Activated CD8-positive, alpha-beta memory T cell treated with anti-CD3 and anti-CD28 coated beads, Interleukin-2, amount 10 ng/mL, durations not matched to agents 7 days and 5 days (primary cell): Measurements from ENCODE around the gene COA6. TPM values are rescaled to one million over a fixed set of nuclear protein-coding genes. Genes with fewer than 3 reads are reported as not detected.
A peak's percentile ranks its signal among the peaks of the same experiment; 100 is the strongest.

Source experiments
- ATAC-seq: fragments of 150-1000 bp; cut with Tn5 transposase; one replicate; pipeline ENCODE4 v1.10.0; 2021; ENCODE audit warnings: moderate library complexity
- CTCF ChIA-PET: fragments of 350-600 bp; sonication (Branson Sonifier 250); formaldehyde crosslinking; loops from one replicate; lab custom pipeline; 2021; ENCODE audit warnings: antibody characterized with exemption; lab: Charles Lee
- DNase-seq: peaks from one replicate; pipeline ENCODE4 v3.0.0-alpha.2; 2020
- H3K27ac Mint-ChIP-seq: one replicate; pipeline ENCODE4 v1.8.0; 2021; ENCODE audit warnings: mild to moderate bottlenecking, mixed read lengths
- H3K27me3 Mint-ChIP-seq: one replicate; pipeline ENCODE4 v1.8.0; 2021; ENCODE audit warnings: mixed read lengths
- H3K36me3 Mint-ChIP-seq: one replicate; pipeline ENCODE4 v1.8.0; 2021; ENCODE audit warnings: mild to moderate bottlenecking, mixed read lengths
- H3K4me1 Mint-ChIP-seq: one replicate; pipeline ENCODE4 v1.8.0; 2021; ENCODE audit warnings: mixed read lengths
- H3K4me3 Mint-ChIP-seq: one replicate; pipeline ENCODE4 v1.8.0; 2021; ENCODE audit warnings: mild to moderate bottlenecking, moderate library complexity, mixed read lengths
- H3K9me3 Mint-ChIP-seq: one replicate; pipeline ENCODE4 v1.8.0; 2022; ENCODE audit warnings: low read depth, mixed read lengths
- total RNA-seq, 2 experiments: library from RNA; stranded (reverse); gene quantifications; one replicate each; pipeline ENCODE4 v1.2.3, GENCODE V29; 2021

The COA6 gene
- total RNA-seq: 10 to 100 TPM; 42.4 to 43.0 TPM

GRCh38 chr1:234373064-234373958 is at the start of gene COA6:
COA6 (plus strand) TSS chr1:234373456; CDS start chr1:234373467, 11 bp downstream.
- Mint-ChIP-seq H3K4me1 (peaks cover 53% of the 10 kb centered on the region), H3K36me3 (peaks cover 35% of the 10 kb centered on the region), H3K27me3 (no peaks in the 10 kb centered on the region)

GRCh38 chr1:234324821-234325220 is 48.4 kb upstream of the COA6 start:
- Mint-ChIP-seq H3K4me1 (peaks cover 24% of the 10 kb centered on the region), H3K9me3 (no peaks in the 10 kb centered on the region), H3K36me3 (no peaks in the 10 kb centered on the region), H3K27me3 (peaks cover 5% of the 10 kb centered on the region), H3K4me3 (no peak overlapping the region), H3K27ac (no peak overlapping the region)
- DNase-seq (no peak), ATAC-seq (no peak)
- CTCF ChIA-PET: interaction anchor here (1.2 to 5.1 kb wide), 4 partner anchors 12 to 49 kb away, joined by 3 to 62 read pairs (median 7); no protein-coding TSS in a partner anchor

More at GRCh38 chr1:234373064-234373958, at the start of gene COA6:
- CTCF ChIA-PET: interaction anchor here (0.8 to 2.7 kb wide), 9 partner anchors 13 to 160 kb away, joined by 3 to 7 read pairs (median 4); no protein-coding TSS in a partner anchor
- Mint-ChIP-seq H3K9me3 (no peaks in the 10 kb centered on the region), H3K27ac (peak within 1 kb of the TSS; percentile 99), H3K4me3 (peak within 1 kb of the TSS; percentile 98)
- peak; percentile 91 for ATAC-seq
- peak; percentile 93 for DNase-seq

- Mint-ChIP-seq H3K9me3 (no peaks in the 10 kb centered on the region), H3K27me3 (peaks cover 9% of the 10 kb centered on the region), H3K4me3 (peak overlapping the region; percentile 81), H3K36me3 (no peaks in the 10 kb centered on the region), H3K4me1 (peaks cover 24% of the 10 kb centered on the region), H3K27ac (peak overlapping the region; percentile 53)
- CTCF ChIA-PET: interaction anchor here (0.6 to 5.1 kb wide), 18 partner anchors 8 to 212 kb away, joined by 3 to 62 read pairs (median 5); partner anchors contain the start of gene COA6
- ATAC-seq (peak; percentile 50), DNase-seq (no peak)
Observed at GRCh38 chr1:234325878-234326496, 47.3 kb upstream of the COA6 start.

GRCh38 chr1:234326497-234327366 is 46.5 kb upstream of the COA6 start:
- H3K27ac Mint-ChIP-seq: peak overlapping the region; percentile 53
- CTCF ChIA-PET: interaction anchor here (0.7 to 5.1 kb wide), 23 partner anchors 9 to 213 kb away, joined by 3 to 62 read pairs (median 3); partner anchors contain the start of gene COA6
- H3K27me3 Mint-ChIP-seq: peaks cover 13% of the 10 kb centered on the region
- ATAC-seq: peak; percentile 94
- peak; percentile 77 for DNase-seq
- peak overlapping the region; percentile 81 for H3K4me3 Mint-ChIP-seq
- peaks cover 21% of the 10 kb centered on the region for H3K4me1 Mint-ChIP-seq
- H3K9me3 Mint-ChIP-seq: no peaks in the 10 kb centered on the region
- H3K36me3 Mint-ChIP-seq: no peaks in the 10 kb centered on the region

- Mint-ChIP-seq H3K9me3 (no peaks in the 10 kb centered on the region), H3K27ac (no peak overlapping the region), H3K4me1 (peaks cover 21% of the 10 kb centered on the region), H3K27me3 (peaks cover 13% of the 10 kb centered on the region), H3K36me3 (no peaks in the 10 kb centered on the region), H3K4me3 (no peak overlapping the region)
- no peak for ATAC-seq
- no peak for DNase-seq
- CTCF ChIA-PET: interaction anchor here (0.8 to 5.1 kb wide), 17 partner anchors 9 to 214 kb away, joined by 3 to 62 read pairs (median 5); partner anchors contain the start of gene COA6
Observed at GRCh38 chr1:234327577-234328164, 45.6 kb upstream of the COA6 start.

GRCh38 chr1:234330843-234331215 is 42.4 kb upstream of the COA6 start:
- peaks cover 20% of the 10 kb centered on the region for H3K27me3 Mint-ChIP-seq
- H3K4me3 Mint-ChIP-seq: no peak overlapping the region
- DNase-seq (no peak), ATAC-seq (no peak)
- H3K27ac Mint-ChIP-seq: no peak overlapping the region
- H3K4me1 Mint-ChIP-seq: peaks cover 12% of the 10 kb centered on the region
- peaks cover 5% of the 10 kb centered on the region for H3K36me3 Mint-ChIP-seq
- peaks cover 2% of the 10 kb centered on the region for H3K9me3 Mint-ChIP-seq
- CTCF ChIA-PET: interaction anchor here (1.0 kb wide), 2 partner anchors 17 to 180 kb away, joined by 3 read pairs; no protein-coding TSS in a partner anchor

- H3K27me3 Mint-ChIP-seq: peaks cover 25% of the 10 kb centered on the region
- CTCF ChIA-PET: interaction anchor here (1.0 kb wide), 2 partner anchors 17 to 180 kb away, joined by 3 read pairs; no protein-coding TSS in a partner anchor
- H3K27ac Mint-ChIP-seq: no peak overlapping the region
Observed at GRCh38 chr1:234331507-234331906, 41.7 kb upstream of the COA6 start.

GRCh38 chr1:234336359-234336758 is 36.9 kb upstream of the COA6 start:
- peaks cover 13% of the 10 kb centered on the region for H3K9me3 Mint-ChIP-seq
- H3K27ac Mint-ChIP-seq: no peak overlapping the region
- CTCF ChIA-PET: interaction anchor here (0.9 to 2.0 kb wide), 3 partner anchors 10 to 147 kb away, joined by 3 to 11 read pairs (median 3); no protein-coding TSS in a partner anchor
- H3K27me3 Mint-ChIP-seq: peaks cover 27% of the 10 kb centered on the region
- DNase-seq: no peak
- no peak overlapping the region for H3K4me3 Mint-ChIP-seq
- no peak for ATAC-seq
- peaks cover 5% of the 10 kb centered on the region for H3K36me3 Mint-ChIP-seq
- H3K4me1 Mint-ChIP-seq: no peaks in the 10 kb centered on the region

More at GRCh38 chr1:234331507-234331906, 41.7 kb upstream of the COA6 start:
- DNase-seq (no peak), ATAC-seq (no peak)
- peaks cover 2% of the 10 kb centered on the region for H3K9me3 Mint-ChIP-seq
- H3K36me3 Mint-ChIP-seq: peaks cover 5% of the 10 kb centered on the region
- peaks cover 5% of the 10 kb centered on the region for H3K4me1 Mint-ChIP-seq
- H3K4me3 Mint-ChIP-seq: no peak overlapping the region

GRCh38 chr1:234337233-234337632 is 36.0 kb upstream of the COA6 start:
- no peak overlapping the region for H3K4me3 Mint-ChIP-seq
- H3K9me3 Mint-ChIP-seq: peaks cover 13% of the 10 kb centered on the region
- H3K4me1 Mint-ChIP-seq: no peaks in the 10 kb centered on the region
- H3K36me3 Mint-ChIP-seq: peaks cover 5% of the 10 kb centered on the region
- DNase-seq (no peak), ATAC-seq (no peak)
- H3K27me3 Mint-ChIP-seq: peaks cover 25% of the 10 kb centered on the region
- CTCF ChIA-PET: interaction anchor here (0.9 to 2.0 kb wide), 2 partner anchors 11 to 148 kb away, joined by 3 to 11 read pairs; no protein-coding TSS in a partner anchor
- no peak overlapping the region for H3K27ac Mint-ChIP-seq

GRCh38 chr1:234340528-234340927 is 32.7 kb upstream of the COA6 start:
- Mint-ChIP-seq H3K9me3 (peaks cover 11% of the 10 kb centered on the region), H3K4me3 (no peak overlapping the region), H3K36me3 (no peaks in the 10 kb centered on the region), H3K27ac (no peak overlapping the region), H3K4me1 (no peaks in the 10 kb centered on the region), H3K27me3 (peaks cover 15% of the 10 kb centered on the region)
- CTCF ChIA-PET: no interaction called here
- no peak for ATAC-seq
- no peak for DNase-seq

GRCh38 chr1:234342774-234343173 is 30.5 kb upstream of the COA6 start:
- ATAC-seq (no peak), DNase-seq (no peak)
- Mint-ChIP-seq H3K4me3 (no peak overlapping the region), H3K36me3 (no peaks in the 10 kb centered on the region), H3K4me1 (no peaks in the 10 kb centered on the region), H3K9me3 (peaks cover 4% of the 10 kb centered on the region), H3K27ac (no peak overlapping the region), H3K27me3 (peaks cover 4% of the 10 kb centered on the region)
- CTCF ChIA-PET: interaction anchor here (1.7 kb wide), 1 partner anchor 18 kb away, joined by 3 read pairs; no protein-coding TSS in a partner anchor

GRCh38 chr1:234345237-234345636 is 28.0 kb upstream of the COA6 start:
- Mint-ChIP-seq H3K27me3 (peaks cover 6% of the 10 kb centered on the region), H3K4me1 (no peaks in the 10 kb centered on the region), H3K9me3 (peaks cover 3% of the 10 kb centered on the region), H3K36me3 (no peaks in the 10 kb centered on the region), H3K4me3 (no peak overlapping the region), H3K27ac (no peak overlapping the region)
- ATAC-seq: no peak
- DNase-seq: no peak
- CTCF ChIA-PET: interaction anchor here (1.8 kb wide), 1 partner anchor 17 kb away, joined by 5 read pairs; no protein-coding TSS in a partner anchor
